Measurements from ENCODE around the gene NTM.

The NTM gene

GRCh38 chr11:132260636-132261035, 890.2 kb downstream of the NTM start:
- no peak for DNase-seq (ENCODE audit: low spot score)

- DNase-seq (ENCODE audit: low spot score), result no peak
Observed at GRCh38 chr11:132263241-132263640, 892.8 kb downstream of the NTM start.

- DNase-seq (ENCODE audit: low spot score), result no peak
Observed at GRCh38 chr11:132263875-132264274, 893.5 kb downstream of the NTM start.

- DNase-seq (ENCODE audit: low spot score), result no peak
Observed at GRCh38 chr11:132264616-132265015, 894.2 kb downstream of the NTM start.

GRCh38 chr11:132278801-132279574, 908.6 kb downstream of the NTM start:
- no peak for DNase-seq (ENCODE audit: low spot score)

GRCh38 chr11:132284048-132284447, 913.6 kb downstream of the NTM start:
- DNase-seq (ENCODE audit: low spot score), result no peak

GRCh38 chr11:132284611-132285010, 914.2 kb downstream of the NTM start:
- DNase-seq (ENCODE audit: low spot score), result no peak

- DNase-seq (ENCODE audit: low spot score), result no peak
Observed at GRCh38 chr11:132285631-132286030, 915.2 kb downstream of the NTM start.

- DNase-seq (ENCODE audit: low spot score), result no peak
Observed at GRCh38 chr11:132286106-132286505, 915.7 kb downstream of the NTM start.

- DNase-seq (ENCODE audit: low spot score), result no peak
Observed at GRCh38 chr11:132288036-132288435, 917.6 kb downstream of the NTM start.

- DNase-seq (ENCODE audit: low spot score), result no peak
Observed at GRCh38 chr11:132289590-132290256, 919.3 kb downstream of the NTM start.

GRCh38 chr11:132293586-132293985, 923.2 kb downstream of the NTM start:
- DNase-seq (ENCODE audit: low spot score), result no peak

- no peak for DNase-seq (ENCODE audit: low spot score)
Observed at GRCh38 chr11:132296946-132297610, 926.7 kb downstream of the NTM start.

- DNase-seq (ENCODE audit: low spot score), result no peak
Observed at GRCh38 chr11:132298357-132298756, 927.9 kb downstream of the NTM start.

- DNase-seq (ENCODE audit: low spot score), result no peak
Observed at GRCh38 chr11:132300283-132300682, 929.9 kb downstream of the NTM start.

GRCh38 chr11:132301465-132301864, 931.0 kb downstream of the NTM start:
- DNase-seq (ENCODE audit: low spot score), result no peak

- no peak for DNase-seq (ENCODE audit: low spot score)
Observed at GRCh38 chr11:132301900-132302299, 931.5 kb downstream of the NTM start.

GRCh38 chr11:132307309-132308020, 937.0 kb downstream of the NTM start:
- no peak for DNase-seq (ENCODE audit: low spot score)

- no peak for DNase-seq (ENCODE audit: low spot score)
Observed at GRCh38 chr11:132310390-132311375, 940.3 kb downstream of the NTM start.

- DNase-seq (ENCODE audit: low spot score), result no peak
Observed at GRCh38 chr11:132311703-132312102, 941.3 kb downstream of the NTM start.

- peak; percentile 2 for DNase-seq (ENCODE audit: low spot score)
Observed at GRCh38 chr11:132312161-132312560, 941.7 kb downstream of the NTM start.
